Breast epithelium (tissue), 4 donors: ENCODE measurements around the gene HSD17B4. TPM values are rescaled to one million over a fixed set of nuclear protein-coding genes. Genes with fewer than 3 reads are reported as not detected.
"Not testable (repeated sequence)": the region's sequence is repeated elsewhere in the genome, so short reads cannot be mapped to it uniquely, and the experiment has no call there.

Experiments used
- DNase-seq, 2 donors: peaks; one replicate each; pipeline ENCODE4 v3.0.0-alpha.2; 2019; ENCODE audit warnings: low spot score in 2 of 2
- H3K27ac ChIP-seq, 2 donors: fragments of 200-600 bp; sonication (generic) in 1 of 2; one replicate each; pipeline ENCODE4 v1.5.1; 2016 to 2019; ENCODE audit warnings: mild to moderate bottlenecking in 1 of 2
- H3K27me3 ChIP-seq, 2 donors: fragments of 200-600 bp; sonication (generic) in 1 of 2; one replicate each; pipeline versions ENCODE4 v1.5.1 to v1.6.0; 2017 to 2019; ENCODE audit warnings: control low read depth in 1 of 2, mild to moderate bottlenecking in 1 of 2
- H3K36me3 ChIP-seq: fragments of 200-600 bp; one replicate; pipeline ENCODE4 v1.5.1; 2019
- H3K4me1 ChIP-seq, 2 donors: fragments of 200-600 bp; sonication (generic); one replicate each; pipeline ENCODE4 v1.5.1; 2016 to 2019; ENCODE audit warnings: control low read depth in 1 of 2
- H3K4me3 ChIP-seq, 3 donors: fragments of 200-600 bp; sonication (generic); 1 replicate in 2 of 3; 2 replicates in 1 of 3; pipeline ENCODE4 v1.5.1; 2016 to 2019; ENCODE audit warnings: mild to moderate bottlenecking in 3 of 3, moderate library complexity in 2 of 3
- H3K9me3 ChIP-seq, 2 donors: fragments of 200-600 bp; sonication (generic) in 1 of 2; one replicate each; pipeline ENCODE4 v1.5.1; 2016 to 2019; ENCODE audit warnings: control low read depth in 1 of 2
- CTCF ChIP-seq, 3 donors: fragments of 450-650 bp; IDR thresholded peaks; one replicate each; pipeline ENCODE4 v1.5.1; 2016 to 2017; ENCODE audit warnings: antibody characterized with exemption in 3 of 3, mild to moderate bottlenecking in 3 of 3, moderate library complexity in 3 of 3
- POLR2A ChIP-seq: fragments of 450-650 bp; IDR thresholded peaks from one replicate; pipeline ENCODE4 v1.6.1; 2016; ENCODE audit warnings: antibody characterized with exemption, mild to moderate bottlenecking, moderate library complexity
- POLR2AphosphoS5 ChIP-seq, 3 donors: sonication (generic); formaldehyde crosslinking; IDR thresholded peaks; one replicate each; pipeline ENCODE4 v1.6.1; 2017; ENCODE audit warnings: antibody characterized with exemption in 3 of 3
- intact Hi-C: fragments of 100-400 bp; cut with DNase I; formaldehyde crosslinking; loops from one replicate; pipeline ENCODE4 v1.15.1; 2023; ENCODE audit warnings: low total_unique reads
- total RNA-seq, 3 donors: library from RNA; depleted of rRNA; stranded (reverse); fragments of >200 nt; gene quantifications; one replicate each; pipeline ENCODE4 v1.1.0, GENCODE V29; 2016

Gene HSD17B4
- total RNA-seq, 3 donors from 2014 or later, result 173 to 360 (median 265) TPM

- no peaks in the 10 kb centered on the region for H3K4me1 ChIP-seq
- no peak for TF ChIP-seq CTCF (IDR thresholded peaks at IDR 0.05)
- TF ChIP-seq POLR2A, result no peak
- no peak for TF ChIP-seq POLR2AphosphoS5 (IDR thresholded peaks at IDR 0.05)
- no peak overlapping the region for H3K4me3 ChIP-seq
- H3K36me3 ChIP-seq, result peaks cover 6% of the 10 kb centered on the region
- H3K27ac ChIP-seq, result no peak overlapping the region
- intact Hi-C loops, result no loop called here
- H3K27me3 ChIP-seq, result no peaks in the 10 kb centered on the region
- H3K9me3 ChIP-seq, result peaks cover 9 to 14% of the 10 kb centered on the region in 2 donors
- no peak for DNase-seq
Observed at GRCh38 chr5:119473241-119473640, 20.9 kb downstream of the HSD17B4 start.

- no peak for DNase-seq
- intact Hi-C loops, result no loop called here
- TF ChIP-seq POLR2A (no peak), POLR2AphosphoS5 (IDR thresholded peaks at IDR 0.05) (no peak), CTCF (IDR thresholded peaks at IDR 0.05) (no peak)
- peaks cover 4% of the 10 kb centered on the region for H3K36me3 ChIP-seq
- no peak overlapping the region for H3K4me3 ChIP-seq
- no peaks in the 10 kb centered on the region for H3K27me3 ChIP-seq
- H3K27ac ChIP-seq, result no peak overlapping the region
- H3K9me3 ChIP-seq, result no peaks in the 10 kb centered on the region
- H3K4me1 ChIP-seq, result no peaks in the 10 kb centered on the region
Observed at GRCh38 chr5:119476341-119476740, 24.0 kb downstream of the HSD17B4 start.

- H3K4me1 ChIP-seq, result no peaks in the 10 kb centered on the region
- no peaks in the 10 kb centered on the region for H3K27me3 ChIP-seq
- H3K9me3 ChIP-seq, result no peaks in the 10 kb centered on the region
- no peaks in the 10 kb centered on the region for H3K36me3 ChIP-seq
- DNase-seq, result no peak
- no peak overlapping the region for H3K27ac ChIP-seq
- no peak for TF ChIP-seq POLR2A
- TF ChIP-seq POLR2AphosphoS5 (IDR thresholded peaks at IDR 0.05), result no peak
- TF ChIP-seq CTCF (IDR thresholded peaks at IDR 0.05), result no peak
- H3K4me3 ChIP-seq, result no peak overlapping the region
- intact Hi-C loops, result no loop called here
Observed at GRCh38 chr5:119478781-119479180, 26.5 kb downstream of the HSD17B4 start.

GRCh38 chr5:119480629-119481028 lies 28.3 kb downstream of the HSD17B4 start:
- H3K27ac ChIP-seq, H3K36me3 ChIP-seq, H3K9me3 ChIP-seq, DNase-seq, intact Hi-C loops, H3K27me3 ChIP-seq, H3K4me1 ChIP-seq, H3K4me3 ChIP-seq: not testable (repeated sequence)

GRCh38 chr5:119483155-119483554 lies 30.9 kb downstream of the HSD17B4 start:
- H3K27ac ChIP-seq, result no peak overlapping the region
- intact Hi-C loops, result no loop called here
- H3K27me3 ChIP-seq, result no peaks in the 10 kb centered on the region
- peaks cover 2% of the 10 kb centered on the region for H3K36me3 ChIP-seq
- H3K4me3 ChIP-seq, result no peak overlapping the region
- no peak for TF ChIP-seq POLR2AphosphoS5 (IDR thresholded peaks at IDR 0.05)
- TF ChIP-seq POLR2A, result no peak
- no peak for TF ChIP-seq CTCF (IDR thresholded peaks at IDR 0.05)
- no peaks in the 10 kb centered on the region for H3K9me3 ChIP-seq
- no peaks in the 10 kb centered on the region for H3K4me1 ChIP-seq
- no peak for DNase-seq

GRCh38 chr5:119484884-119485283 lies 32.6 kb downstream of the HSD17B4 start:
- intact Hi-C loops, result loop anchor here (5.0 kb wide), 1 partner anchor 98 kb away; no protein-coding TSS in a partner anchor
- Histone ChIP-seq H3K4me3 (no peak overlapping the region), H3K27me3 (no peaks in the 10 kb centered on the region), H3K36me3 (peaks cover 13% of the 10 kb centered on the region), H3K9me3 (no peaks in the 10 kb centered on the region), H3K27ac (no peak overlapping the region), H3K4me1 (no peaks in the 10 kb centered on the region)
- no peak for TF ChIP-seq POLR2AphosphoS5 (IDR thresholded peaks at IDR 0.05)
- no peak for TF ChIP-seq CTCF (IDR thresholded peaks at IDR 0.05)
- DNase-seq, result no peak
